HUES6 (cell line): ENCODE results near the gene TMEM158.

Source experiments
- H3K27ac ChIP-seq: 2 replicates; pipeline ENCODE4 v1.7.0; 2013; ENCODE audit warnings: low read depth, mild to moderate bottlenecking, low read length, inconsistent platforms
- H3K27me3 ChIP-seq: 2 replicates; pipeline ENCODE4 v1.6.1; 2013; ENCODE audit warnings: low read length; ENCODE audit not compliant: control insufficient read depth, insufficient read depth
- H3K36me3 ChIP-seq: 2 replicates; pipeline ENCODE4 v1.6.1; 2013; ENCODE audit warnings: low read length; ENCODE audit not compliant: control insufficient read depth, insufficient read depth
- H3K4me1 ChIP-seq: 2 replicates; pipeline ENCODE4 v1.6.1; 2013; ENCODE audit warnings: low read length; ENCODE audit not compliant: control insufficient read depth, insufficient read depth
- H3K4me3 ChIP-seq: 2 replicates; pipeline ENCODE4 v1.5.1; 2013; ENCODE audit warnings: low read depth, low read length
- H3K9ac ChIP-seq: one replicate; pipeline ENCODE4 v1.6.1; 2013; ENCODE audit warnings: mild to moderate bottlenecking, low read length
- H3K9me3 ChIP-seq: 2 replicates; pipeline ENCODE4 v1.6.1; 2013; ENCODE audit warnings: low read depth, low read length; ENCODE audit not compliant: control insufficient read depth, insufficient read depth

The TMEM158 gene

GRCh38 chr3:45258317-45258716, 32.2 kb upstream of the TMEM158 start:
- Histone ChIP-seq H3K4me1 (peaks cover 15% of the 10 kb centered on the region), H3K36me3 (no peaks in the 10 kb centered on the region), H3K9me3 (no peaks in the 10 kb centered on the region), H3K4me3 (no peak overlapping the region), H3K27ac (no peak overlapping the region), H3K27me3 (peaks cover 2% of the 10 kb centered on the region; the same call in 1 of the 2 replicates), H3K9ac (no peak overlapping the region)

DNA sequence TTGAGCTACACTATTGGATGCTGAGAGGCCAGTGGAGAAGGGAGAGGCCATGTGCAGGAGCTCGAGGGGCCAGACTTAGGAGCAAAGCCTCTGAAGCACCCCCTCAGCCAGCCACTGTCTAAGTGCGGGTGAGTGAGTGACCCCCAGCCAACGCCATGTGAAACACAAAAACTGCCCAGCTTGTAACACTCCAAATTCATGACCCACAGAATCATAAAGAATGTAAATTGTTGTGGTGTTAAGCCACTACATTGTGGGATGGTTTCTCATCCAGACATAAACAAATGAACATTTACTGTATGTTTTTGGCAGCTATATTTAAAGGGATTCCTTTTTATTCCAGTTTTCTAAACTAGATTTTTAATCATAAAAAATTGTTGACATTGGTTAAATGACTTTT, 27.2 kb upstream of the TMEM158 start:
- H3K27me3 ChIP-seq: no peaks in the 10 kb centered on the region
- H3K4me3 ChIP-seq: no peak overlapping the region
- H3K9me3 ChIP-seq: no peaks in the 10 kb centered on the region
- H3K9ac ChIP-seq: no peak overlapping the region
- no peak overlapping the region for H3K27ac ChIP-seq
- H3K4me1 ChIP-seq: peaks cover 7% of the 10 kb centered on the region
- H3K36me3 ChIP-seq: no peaks in the 10 kb centered on the region

GRCh38 chr3:45252826-45253225, 26.7 kb upstream of the TMEM158 start:
- no peaks in the 10 kb centered on the region for H3K27me3 ChIP-seq
- no peaks in the 10 kb centered on the region for H3K36me3 ChIP-seq
- no peak overlapping the region for H3K9ac ChIP-seq
- no peaks in the 10 kb centered on the region for H3K9me3 ChIP-seq
- no peak overlapping the region for H3K27ac ChIP-seq
- H3K4me1 ChIP-seq: peaks cover 6% of the 10 kb centered on the region
- no peak overlapping the region for H3K4me3 ChIP-seq

- Histone ChIP-seq H3K9me3 (no peaks in the 10 kb centered on the region), H3K36me3 (no peaks in the 10 kb centered on the region), H3K27me3 (no peaks in the 10 kb centered on the region; the same call in 1 of the 2 replicates), H3K4me3 (no peak overlapping the region), H3K4me1 (peaks cover 4% of the 10 kb centered on the region; the same call in 1 of the 2 replicates), H3K27ac (no peak overlapping the region), H3K9ac (no peak overlapping the region)
Measured at GRCh38 chr3:45249391-45249790, 23.3 kb upstream of the TMEM158 start.

- no peak overlapping the region for H3K4me3 ChIP-seq
- H3K9me3 ChIP-seq: no peaks in the 10 kb centered on the region
- H3K4me1 ChIP-seq: peaks cover 4% of the 10 kb centered on the region; the same call in 1 of the 2 replicates
- no peak overlapping the region for H3K27ac ChIP-seq
- H3K27me3 ChIP-seq: no peaks in the 10 kb centered on the region; the same call in 1 of the 2 replicates
- H3K9ac ChIP-seq: no peak overlapping the region
- no peaks in the 10 kb centered on the region for H3K36me3 ChIP-seq
Measured at GRCh38 chr3:45246241-45246640, 20.2 kb upstream of the TMEM158 start.

GRCh38 chr3:45244356-45244755, 18.3 kb upstream of the TMEM158 start:
- no peak overlapping the region for H3K27ac ChIP-seq
- no peaks in the 10 kb centered on the region for H3K9me3 ChIP-seq
- H3K4me1 ChIP-seq: peaks cover 11% of the 10 kb centered on the region
- no peak overlapping the region for H3K9ac ChIP-seq
- H3K4me3 ChIP-seq: no peak overlapping the region
- H3K27me3 ChIP-seq: peaks cover 2% of the 10 kb centered on the region; the same call in 1 of the 2 replicates
- H3K36me3 ChIP-seq: no peaks in the 10 kb centered on the region

DNA sequence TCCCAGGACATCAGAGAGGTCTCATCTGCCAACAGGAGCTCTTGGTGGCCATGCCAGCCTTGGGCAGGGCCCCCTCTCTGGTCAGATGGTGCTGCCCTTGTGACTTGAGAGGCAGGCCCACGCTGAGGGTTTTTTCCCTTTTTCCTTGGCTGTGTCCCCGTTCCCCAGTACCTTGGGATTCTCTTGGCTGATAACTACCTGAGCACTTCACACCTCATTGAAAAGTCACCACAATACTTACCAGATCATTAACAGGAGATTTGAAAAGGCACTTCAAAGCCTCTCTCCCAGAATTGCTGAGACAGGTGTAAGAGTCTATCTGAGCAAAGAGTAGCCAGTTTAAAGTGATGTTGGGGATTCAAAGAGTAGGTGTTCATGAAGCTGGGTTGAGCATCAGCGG, 15.1 kb upstream of the TMEM158 start:
- Histone ChIP-seq H3K9ac (no peak overlapping the region), H3K4me1 (peaks cover 7% of the 10 kb centered on the region; the same call in 1 of the 2 replicates), H3K9me3 (peaks cover 9% of the 10 kb centered on the region; the same call in 1 of the 2 replicates), H3K27ac (no peak overlapping the region), H3K27me3 (peaks cover 2% of the 10 kb centered on the region; the same call in 1 of the 2 replicates), H3K36me3 (no peaks in the 10 kb centered on the region), H3K4me3 (no peak overlapping the region)

DNA sequence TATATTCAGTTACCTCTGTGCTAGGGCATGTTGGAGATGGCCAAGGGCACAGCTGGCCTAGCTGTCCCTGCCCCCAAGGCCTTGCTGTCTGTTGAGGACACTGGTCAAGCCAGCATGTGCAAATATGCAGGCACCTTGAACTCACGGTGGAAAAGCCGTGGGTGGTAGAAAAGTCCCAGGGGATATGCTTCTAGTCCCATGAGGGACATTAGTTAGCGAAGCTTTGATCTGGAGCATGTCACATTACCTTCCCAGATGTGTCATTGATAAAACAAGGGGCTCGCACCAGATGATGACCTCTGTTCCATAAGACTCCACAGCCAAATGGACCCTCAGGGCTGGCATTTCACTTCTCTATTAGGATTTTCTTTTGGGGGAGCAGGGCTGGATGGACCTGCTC, 14.2 kb upstream of the TMEM158 start:
- Histone ChIP-seq H3K27ac (no peak overlapping the region), H3K9ac (no peak overlapping the region), H3K4me1 (peaks cover 7% of the 10 kb centered on the region; the same call in 1 of the 2 replicates), H3K36me3 (no peaks in the 10 kb centered on the region), H3K9me3 (peaks cover 11% of the 10 kb centered on the region; the same call in 1 of the 2 replicates), H3K4me3 (no peak overlapping the region), H3K27me3 (peaks cover 2% of the 10 kb centered on the region; the same call in 1 of the 2 replicates)

GRCh38 chr3:45239254-45239653, 13.2 kb upstream of the TMEM158 start:
- peaks cover 7% of the 10 kb centered on the region; the same call in 1 of the 2 replicates for H3K4me1 ChIP-seq
- peaks cover 11% of the 10 kb centered on the region; the same call in 1 of the 2 replicates for H3K9me3 ChIP-seq
- no peak overlapping the region for H3K4me3 ChIP-seq
- no peak overlapping the region for H3K27ac ChIP-seq
- H3K9ac ChIP-seq: no peak overlapping the region
- H3K27me3 ChIP-seq: peaks cover 2% of the 10 kb centered on the region; the same call in 1 of the 2 replicates
- H3K36me3 ChIP-seq: no peaks in the 10 kb centered on the region

DNA sequence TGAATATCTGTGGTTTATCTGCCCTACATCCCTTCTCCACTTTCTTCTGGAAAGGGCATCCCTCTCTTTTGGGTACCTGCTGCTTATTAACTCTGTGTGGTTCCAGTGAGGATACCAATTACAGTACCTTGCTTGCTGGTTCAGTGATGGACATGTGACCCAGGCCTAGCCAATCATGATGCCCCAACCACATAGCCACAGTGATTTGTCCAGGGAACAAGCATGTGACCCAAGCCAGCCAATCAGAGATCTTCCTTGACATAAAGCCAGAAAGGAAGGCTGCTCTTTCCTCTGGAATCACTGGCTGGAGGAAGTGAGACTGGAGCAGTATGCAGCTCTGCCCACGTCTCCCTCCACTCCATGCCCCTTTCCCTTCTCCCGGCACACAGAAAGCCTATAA, 10.9 kb upstream of the TMEM158 start:
- H3K9ac ChIP-seq: no peak overlapping the region
- no peak overlapping the region for H3K27ac ChIP-seq
- H3K4me3 ChIP-seq: no peak overlapping the region
- H3K9me3 ChIP-seq: peaks cover 11% of the 10 kb centered on the region; the same call in 1 of the 2 replicates
- H3K4me1 ChIP-seq: peaks cover 12% of the 10 kb centered on the region
- H3K27me3 ChIP-seq: peaks cover 2% of the 10 kb centered on the region; the same call in 1 of the 2 replicates
- H3K36me3 ChIP-seq: no peaks in the 10 kb centered on the region

- Histone ChIP-seq H3K27ac (no peak overlapping the region), H3K4me3 (no peak overlapping the region), H3K9ac (no peak overlapping the region), H3K9me3 (peaks cover 11% of the 10 kb centered on the region; the same call in 1 of the 2 replicates), H3K4me1 (peaks cover 5% of the 10 kb centered on the region), H3K27me3 (peaks cover 2% of the 10 kb centered on the region; the same call in 1 of the 2 replicates), H3K36me3 (no peaks in the 10 kb centered on the region)
Measured at GRCh38 chr3:45235409-45235808, 9.3 kb upstream of the TMEM158 start.
